DOHH2 (cell line): ENCODE data around the gene SRPK2.

Experiments used
- H3F3A ChIP-seq: fragments of 200-600 bp; sonication (generic), shearing (Covaris generic); 2 replicates; pipeline ENCODE4 v1.6.0; 2016; ENCODE audit warnings: antibody characterized with exemption, mild to moderate bottlenecking; ENCODE audit not compliant: control insufficient read depth, insufficient read depth
- H3K27ac ChIP-seq: fragments of 200-600 bp; sonication (generic); 2 replicates; pipeline ENCODE4 v1.5.1; 2014; ENCODE audit warnings: low read depth, mild to moderate bottlenecking, low read length, moderate library complexity
- H3K27me3 ChIP-seq: fragments of 200-600 bp; sonication (generic); 2 replicates; pipeline ENCODE4 v1.6.1; 2014; ENCODE audit warnings: mild to moderate bottlenecking, low read length, mixed read lengths; ENCODE audit not compliant: control insufficient read depth
- H3K36me3 ChIP-seq: fragments of 200-600 bp; sonication (generic); 2 replicates; pipeline ENCODE4 v1.6.1; 2014; ENCODE audit warnings: mild to moderate bottlenecking, low read length, moderate library complexity, mixed read lengths; ENCODE audit not compliant: control insufficient read depth
- H3K4me1 ChIP-seq: fragments of 200-600 bp; sonication (generic); 2 replicates; pipeline ENCODE4 v1.6.1; 2014; ENCODE audit warnings: mild to moderate bottlenecking, low read length, mixed read lengths; ENCODE audit not compliant: control insufficient read depth
- H3K4me2 ChIP-seq: fragments of 200-600 bp; sonication (generic); 2 replicates; pipeline ENCODE4 v1.6.0; 2014; ENCODE audit warnings: mild to moderate bottlenecking, low read length, moderate library complexity
- H3K4me3 ChIP-seq: fragments of 200-600 bp; sonication (generic); 2 replicates; pipeline ENCODE4 v1.5.1; 2014; ENCODE audit warnings: mild to moderate bottlenecking, low read length, mixed read lengths
- H3K79me2 ChIP-seq: fragments of 200-600 bp; sonication (generic); 2 replicates; pipeline ENCODE4 v1.6.1; 2014; ENCODE audit warnings: mild to moderate bottlenecking, low read length, mixed read lengths; ENCODE audit not compliant: control insufficient read depth
- H3K9me2 ChIP-seq: fragments of 200-600 bp; sonication (generic); replicated peaks from 2 replicates; pipeline ENCODE4 v1.6.1; 2014; ENCODE audit warnings: mild to moderate bottlenecking, low read length, mixed read lengths; ENCODE audit not compliant: control insufficient read depth
- H3K9me3 ChIP-seq: fragments of 200-600 bp; sonication (generic); 2 replicates; pipeline ENCODE4 v1.6.1; 2014; ENCODE audit warnings: antibody characterized with exemption, low read length, mixed read lengths; ENCODE audit not compliant: control insufficient read depth, insufficient read depth
- H4K20me1 ChIP-seq: fragments of 200-600 bp; sonication (generic); 2 replicates; pipeline ENCODE4 v1.6.0; 2014; ENCODE audit warnings: low read depth, mild to moderate bottlenecking, antibody characterized with exemption, low read length, moderate library complexity; ENCODE audit not compliant: control insufficient read depth, insufficient read depth
- CTCF ChIP-seq: fragments of 200-600 bp; sonication (generic); IDR thresholded peaks from one replicate; pipeline ENCODE4 v1.5.1; 2014; ENCODE audit warnings: antibody characterized with exemption, mild to moderate bottlenecking, low read depth, low read length; ENCODE audit not compliant: poor library complexity, severe bottlenecking
- EZH2phosphoT487 ChIP-seq: fragments of 200-600 bp; sonication (generic); IDR thresholded peaks from 2 replicates; pipeline ENCODE4 v1.6.1; 2017; ENCODE audit warnings: borderline replicate concordance, mild to moderate bottlenecking, antibody characterized with exemption, low read length, moderate library complexity, mixed read lengths

SRPK2 gene

GRCh38 chr7:105345003-105345402 lies 43.7 kb downstream of the SRPK2 start:
- TF ChIP-seq CTCF (no peak), EZH2phosphoT487 (no peak)

DNA sequence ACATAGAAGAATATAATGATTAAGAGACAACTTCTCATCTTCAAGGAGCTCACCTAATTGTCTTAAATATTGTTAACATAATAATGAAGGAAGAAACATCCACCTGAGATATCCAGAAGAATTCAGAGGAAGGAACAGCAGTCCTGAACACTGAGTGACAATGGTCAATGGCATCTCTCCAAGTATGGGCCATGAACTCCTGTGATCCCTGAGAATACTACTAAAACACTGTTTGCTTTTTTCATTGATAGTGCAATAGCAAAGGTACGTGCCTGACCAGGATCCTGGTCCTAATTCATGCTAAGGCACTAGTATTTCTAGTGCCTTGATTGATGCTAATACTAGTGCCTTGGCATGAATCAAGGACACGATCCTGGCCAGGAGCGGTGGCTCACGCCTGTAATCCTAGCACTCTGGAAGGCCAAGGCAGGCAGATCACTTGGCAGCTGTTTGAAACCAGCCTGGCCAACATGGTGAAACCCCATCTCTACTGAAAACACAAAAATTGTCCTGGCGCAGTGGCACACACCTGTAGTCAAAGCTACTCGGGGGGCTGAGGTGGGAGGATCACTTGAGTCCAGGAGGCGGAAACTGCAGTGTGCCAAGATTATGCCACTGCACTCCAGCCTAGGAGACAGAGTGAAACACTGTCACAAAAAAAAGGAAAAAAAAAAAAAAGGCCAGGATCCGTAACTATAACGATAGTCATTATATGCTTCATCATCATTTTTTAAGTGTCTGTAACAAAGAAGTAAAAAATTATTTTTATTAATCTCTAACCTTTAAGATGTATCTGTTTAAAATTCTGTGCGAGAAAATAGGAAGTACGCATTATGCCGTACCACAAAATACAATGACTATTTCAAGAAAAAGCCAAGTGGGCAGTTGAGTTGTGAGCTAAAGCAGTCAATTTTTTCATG lies 49.1 kb downstream of the SRPK2 start:
- no peak overlapping the region for H3K27ac ChIP-seq
- 0 out of 2 replicates have a peak, but pooled peaks cover 6% of the 10 kb centered on the region for H3F3A ChIP-seq
- no peak for TF ChIP-seq EZH2phosphoT487
- no peaks in the 10 kb centered on the region for H3K36me3 ChIP-seq
- H3K4me3 ChIP-seq = no peak overlapping the region
- H3K4me2 ChIP-seq = no peak overlapping the region
- no peaks in the 10 kb centered on the region for H3K9me3 ChIP-seq
- H3K79me2 ChIP-seq = peaks cover 4% of the 10 kb centered on the region; the same call in 1 of the 2 replicates
- H3K4me1 ChIP-seq = no peaks in the 10 kb centered on the region
- H4K20me1 ChIP-seq = no peaks in the 10 kb centered on the region; the same call in 1 of the 2 replicates
- H3K27me3 ChIP-seq = no peaks in the 10 kb centered on the region
- H3K9me2 ChIP-seq = no peaks in the 10 kb centered on the region

More at GRCh38 chr7:105345003-105345402, 43.7 kb downstream of the SRPK2 start:
- peaks cover 8% of the 10 kb centered on the region for H3K4me1 ChIP-seq
- H3K4me2 ChIP-seq = no peak overlapping the region
- peaks cover 5% of the 10 kb centered on the region; the same call in 1 of the 2 replicates for H3F3A ChIP-seq
- peaks cover 5% of the 10 kb centered on the region; the same call in 1 of the 2 replicates for H4K20me1 ChIP-seq
- H3K9me2 ChIP-seq = no peaks in the 10 kb centered on the region
- H3K9me3 ChIP-seq = no peaks in the 10 kb centered on the region
- H3K27me3 ChIP-seq = no peaks in the 10 kb centered on the region
- H3K4me3 ChIP-seq = no peak overlapping the region
- peaks cover 4% of the 10 kb centered on the region for H3K79me2 ChIP-seq
- no peak overlapping the region for H3K27ac ChIP-seq
- H3K36me3 ChIP-seq = no peaks in the 10 kb centered on the region

DNA sequence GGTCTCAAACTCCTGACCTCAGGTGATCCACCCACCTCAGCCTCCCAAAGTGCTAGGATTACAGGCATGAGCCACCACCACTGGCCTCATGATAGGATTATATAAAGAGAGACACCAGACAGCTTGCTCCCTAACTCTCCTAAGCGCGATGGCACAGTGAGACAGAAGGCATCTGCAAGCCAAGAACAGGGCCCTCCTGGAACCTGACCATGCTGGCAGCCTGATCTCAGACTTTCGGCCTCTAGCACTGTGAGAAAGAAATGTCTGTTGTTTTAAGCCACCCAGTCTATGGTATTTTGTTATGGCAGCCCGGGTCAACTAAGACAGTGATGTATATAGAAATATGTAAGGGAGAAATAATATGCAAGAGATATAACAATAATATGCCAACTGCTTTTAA lies 51.2 kb downstream of the SRPK2 start:
- H3K9me2 ChIP-seq = no peaks in the 10 kb centered on the region

More for the DNA sequence above, 51.2 kb downstream of the SRPK2 start:
- H3K4me2 ChIP-seq = no peak overlapping the region
- no peaks in the 10 kb centered on the region for H3K36me3 ChIP-seq
- no peaks in the 10 kb centered on the region for H3K27me3 ChIP-seq
- H3K27ac ChIP-seq = no peak overlapping the region
- H3K4me1 ChIP-seq = no peaks in the 10 kb centered on the region
- H3K4me3 ChIP-seq = no peak overlapping the region
- no peaks in the 10 kb centered on the region for H3K9me3 ChIP-seq
- 0 out of 2 replicates have a peak, but pooled peaks cover 6% of the 10 kb centered on the region for H3F3A ChIP-seq
- H3K79me2 ChIP-seq = no peaks in the 10 kb centered on the region
- H4K20me1 ChIP-seq = no peaks in the 10 kb centered on the region; the same call in 1 of the 2 replicates
- TF ChIP-seq CTCF (no peak), EZH2phosphoT487 (no peak)
